Measurements from ENCODE around the gene HSPBP1.
"Not testable (repeated sequence)": the region's sequence is repeated elsewhere in the genome, so short reads cannot be mapped to it uniquely, and the experiment has no call there.

HSPBP1 gene

GRCh38 chr19:55279770-55280643 is at the start of gene HSPBP1:
Gene HSPBP1 (minus strand): TSS chr19:55280110. CDS start chr19:55279608, 502 bp downstream.
- peak; percentile 93 to 96 for DNase-seq (ENCODE audit: low read depth in 2 of 2)

GRCh38 chr19:55328774-55329318 is 48.9 kb upstream of the HSPBP1 start:
- DNase-seq (ENCODE audit: low read depth in 2 of 2) = not testable (repeated sequence)

- DNase-seq (ENCODE audit: low read depth in 2 of 2) = no peak
These were observed 45.3 kb upstream of the HSPBP1 start, which contains the start of gene TMEM150B for GRCh38 chr19:55325172-55325571. Gene TMEM150B (minus strand): TSS chr19:55325341. CDS start chr19:55321036, 4,305 bp downstream.

GRCh38 chr19:55324662-55325061 is 44.8 kb upstream of the HSPBP1 start:
- DNase-seq (ENCODE audit: low read depth in 2 of 2) = no peak

- no peak for DNase-seq (ENCODE audit: low read depth in 2 of 2)
These were observed 42.4 kb upstream of the HSPBP1 start for GRCh38 chr19:55322204-55322885.

GRCh38 chr19:55321466-55322137 is 41.7 kb upstream of the HSPBP1 start:
- no peak for DNase-seq (ENCODE audit: low read depth in 2 of 2)

GRCh38 chr19:55320844-55321419 is 41.0 kb upstream of the HSPBP1 start:
- DNase-seq (ENCODE audit: low read depth in 2 of 2) = no peak

GRCh38 chr19:55319785-55320184 is 39.9 kb upstream of the HSPBP1 start:
- no peak for DNase-seq (ENCODE audit: low read depth in 2 of 2)

- no peak for DNase-seq (ENCODE audit: low read depth in 2 of 2)
These were observed 36.7 kb upstream of the HSPBP1 start for GRCh38 chr19:55316646-55317045.

- DNase-seq (ENCODE audit: low read depth in 2 of 2) = no peak
These were observed 36.1 kb upstream of the HSPBP1 start for GRCh38 chr19:55315956-55316525.

- no peak for DNase-seq (ENCODE audit: low read depth in 2 of 2)
These were observed 34.5 kb upstream of the HSPBP1 start for GRCh38 chr19:55314396-55314795.

- DNase-seq (ENCODE audit: low read depth in 2 of 2) = no peak
These were observed 33.0 kb upstream of the HSPBP1 start for GRCh38 chr19:55312621-55313512.

GRCh38 chr19:55311797-55312196 is 31.9 kb upstream of the HSPBP1 start:
- DNase-seq (ENCODE audit: low read depth in 2 of 2) = no peak

GRCh38 chr19:55311397-55311796 is 31.5 kb upstream of the HSPBP1 start:
- DNase-seq (ENCODE audit: low read depth in 2 of 2) = no peak

GRCh38 chr19:55310498-55310897 is 30.6 kb upstream of the HSPBP1 start:
- no peak for DNase-seq (ENCODE audit: low read depth in 2 of 2)

- no peak for DNase-seq (ENCODE audit: low read depth in 2 of 2)
These were observed 29.5 kb upstream of the HSPBP1 start for GRCh38 chr19:55309448-55309847.

GRCh38 chr19:55308281-55308680 is 28.4 kb upstream of the HSPBP1 start:
- no peak for DNase-seq (ENCODE audit: low read depth in 2 of 2)

- no peak for DNase-seq (ENCODE audit: low read depth in 2 of 2)
These were observed 26.8 kb upstream of the HSPBP1 start for GRCh38 chr19:55306712-55307111.

- DNase-seq (ENCODE audit: low read depth in 2 of 2) = no peak
These were observed 26.2 kb upstream of the HSPBP1 start for GRCh38 chr19:55305983-55306562.

- peak in 1 of 2 donors; percentile 20 for DNase-seq (ENCODE audit: low read depth in 2 of 2)
These were observed 25.6 kb upstream of the HSPBP1 start for GRCh38 chr19:55305491-55305890.

All from stimulated activated CD8-positive, alpha-beta memory T cell treated with anti-CD3 and anti-CD28 coated beads, Interleukin-2, amount 100 ng/mL, for 48 hours (primary cell).